ENCODE measurements around the gene IL33. TPM values are rescaled to one million over a fixed set of nuclear protein-coding genes. Genes with fewer than 3 reads are reported as not detected.

The IL33 gene
- total RNA-seq, 4 donors from 2014 or later = 22.0 to 60.2 (median 38.0) TPM

DNA sequence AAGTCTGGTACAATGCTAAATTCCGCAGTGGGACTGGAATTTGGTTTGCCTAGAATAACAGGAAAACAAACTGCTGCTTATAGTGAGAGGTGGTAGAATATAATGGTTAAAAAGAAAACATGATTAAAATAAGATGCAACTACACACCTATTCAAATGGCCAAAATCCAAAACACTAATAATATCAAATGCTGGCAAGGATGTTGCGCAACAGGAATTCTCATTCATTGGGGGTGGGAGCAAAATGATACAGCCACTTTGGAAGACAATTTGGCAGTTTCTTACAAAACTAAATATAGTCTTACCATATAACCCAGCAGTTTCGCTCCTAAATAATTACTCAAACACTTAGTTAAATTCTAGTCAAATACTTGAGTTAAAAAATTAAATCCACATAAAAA, 61.8 kb downstream of the IL33 start:
- DNase-seq (ENCODE audit: low spot score) (no peak), ATAC-seq (ENCODE audit: low FRiP score) (no peak)
- TF ChIP-seq, protein P1, sequence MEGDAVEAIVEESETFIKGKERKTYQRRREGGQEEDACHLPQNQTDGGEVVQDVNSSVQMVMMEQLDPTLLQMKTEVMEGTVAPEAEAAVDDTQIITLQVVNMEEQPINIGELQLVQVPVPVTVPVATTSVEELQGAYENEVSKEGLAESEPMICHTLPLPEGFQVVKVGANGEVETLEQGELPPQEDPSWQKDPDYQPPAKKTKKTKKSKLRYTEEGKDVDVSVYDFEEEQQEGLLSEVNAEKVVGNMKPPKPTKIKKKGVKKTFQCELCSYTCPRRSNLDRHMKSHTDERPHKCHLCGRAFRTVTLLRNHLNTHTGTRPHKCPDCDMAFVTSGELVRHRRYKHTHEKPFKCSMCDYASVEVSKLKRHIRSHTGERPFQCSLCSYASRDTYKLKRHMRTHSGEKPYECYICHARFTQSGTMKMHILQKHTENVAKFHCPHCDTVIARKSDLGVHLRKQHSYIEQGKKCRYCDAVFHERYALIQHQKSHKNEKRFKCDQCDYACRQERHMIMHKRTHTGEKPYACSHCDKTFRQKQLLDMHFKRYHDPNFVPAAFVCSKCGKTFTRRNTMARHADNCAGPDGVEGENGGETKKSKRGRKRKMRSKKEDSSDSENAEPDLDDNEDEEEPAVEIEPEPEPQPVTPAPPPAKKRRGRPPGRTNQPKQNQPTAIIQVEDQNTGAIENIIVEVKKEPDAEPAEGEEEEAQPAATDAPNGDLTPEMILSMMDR (IDR thresholded peaks at IDR 0.05) = no peak

DNA sequence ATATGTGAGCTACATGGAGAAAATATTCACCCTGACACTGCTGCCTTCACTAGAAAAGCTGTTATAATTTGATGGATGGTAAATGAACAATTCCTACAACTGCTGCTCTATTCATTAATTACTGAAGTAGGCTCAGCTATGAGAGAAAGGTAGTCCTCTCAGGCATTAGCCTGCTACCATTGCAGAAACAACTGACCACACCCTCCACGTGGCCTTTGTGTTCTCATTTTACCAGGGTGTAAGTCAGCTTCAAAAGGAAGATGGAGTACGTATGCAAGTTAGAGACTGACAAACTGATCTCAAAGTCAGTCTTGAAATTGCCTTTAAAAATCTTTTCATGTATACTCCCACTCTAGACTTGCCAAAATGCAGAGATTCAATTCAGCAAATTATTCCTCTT, 86.3 kb downstream of the IL33 start:
- DNase-seq (ENCODE audit: low spot score) (no peak), ATAC-seq (ENCODE audit: low FRiP score) (no peak)
- TF ChIP-seq, protein P1 (IDR thresholded peaks at IDR 0.05) = no peak

DNA sequence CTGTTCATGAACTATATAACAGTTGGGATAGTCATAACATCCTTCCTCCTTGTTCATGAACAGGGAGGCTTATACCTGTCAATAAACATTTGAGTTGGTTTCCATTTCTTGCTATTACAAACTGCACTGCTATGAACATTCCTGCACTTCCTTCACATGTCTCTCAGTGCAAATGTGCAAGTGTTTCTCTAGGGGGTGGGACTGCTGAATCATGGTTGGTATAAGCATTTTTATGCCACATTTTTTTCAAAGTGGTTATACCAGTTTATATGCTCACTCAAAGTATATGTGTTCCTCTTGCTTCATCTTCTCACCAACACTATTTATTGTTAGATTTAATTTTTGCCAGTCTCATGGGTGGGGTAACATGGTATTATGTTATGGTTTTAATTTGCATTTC, 86.8 kb downstream of the IL33 start:
- ATAC-seq (ENCODE audit: low FRiP score) = no peak

DNA sequence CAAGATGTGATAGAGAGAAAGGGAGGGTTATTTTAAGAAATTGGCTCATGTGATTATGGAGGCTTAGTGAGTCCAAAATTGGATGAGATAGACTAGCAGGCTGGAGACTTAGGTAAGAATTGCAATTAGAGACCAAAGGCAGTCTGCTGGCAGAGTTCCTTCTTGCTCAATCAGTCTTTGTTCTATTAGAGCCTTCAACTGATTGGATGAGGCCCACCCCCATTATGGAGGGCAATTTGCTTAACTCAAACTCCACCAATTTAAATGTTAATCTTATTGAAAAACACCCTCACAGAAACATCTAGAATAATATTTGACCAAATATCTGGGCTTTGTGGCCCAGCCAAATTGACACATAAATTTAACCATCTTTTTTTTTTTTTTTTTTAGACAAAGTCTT, 88.6 kb downstream of the IL33 start:
- TF ChIP-seq, protein P1 (IDR thresholded peaks at IDR 0.05) = no peak
- no peak for ATAC-seq (ENCODE audit: low FRiP score)
- no peak for DNase-seq (ENCODE audit: low spot score)

More for the DNA sequence above, 86.8 kb downstream of the IL33 start:
- TF ChIP-seq, protein P1 (IDR thresholded peaks at IDR 0.05) = no peak
- no peak for DNase-seq (ENCODE audit: low spot score)

DNA sequence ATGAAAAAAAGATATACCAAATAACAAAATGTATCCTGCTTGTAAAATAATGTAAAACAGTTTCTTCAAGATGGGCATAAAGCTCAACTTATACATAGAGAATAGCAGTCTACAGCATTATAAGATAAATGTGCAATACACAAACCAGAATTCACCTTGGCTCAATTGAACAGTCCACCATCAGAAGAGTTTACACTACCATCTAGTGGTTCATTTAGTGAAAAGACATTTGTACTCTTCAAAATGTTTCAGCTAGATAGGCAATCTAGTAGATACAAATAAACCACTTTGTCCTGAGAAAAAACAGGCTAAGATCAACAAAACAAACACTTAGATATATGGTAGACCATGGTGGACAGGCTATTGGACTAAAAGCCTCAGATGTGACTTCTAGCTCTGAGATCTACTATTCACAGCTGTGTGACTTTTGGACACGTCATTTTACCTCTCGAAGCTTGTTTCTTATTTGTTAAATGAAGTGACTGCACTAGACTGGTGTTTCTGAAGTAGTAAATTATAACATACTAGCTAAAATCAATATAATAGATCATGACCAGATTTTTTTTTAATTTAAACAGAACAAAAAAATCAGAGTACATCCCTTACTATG, 90.5 kb downstream of the IL33 start:
- ATAC-seq (ENCODE audit: low FRiP score) (no peak), DNase-seq (ENCODE audit: low spot score) (no peak)
- TF ChIP-seq, protein P1 (IDR thresholded peaks at IDR 0.05) = no peak

Other genes with a start within 250 kb of the IL33 start
- 10 to 100 TPM; 11.5 to 19.4 (median 15.0) TPM for gene RANBP6, start 200.2 kb upstream of the IL33 start, total RNA-seq
- gene TPD52L3, start 112.6 kb downstream of the IL33 start, total RNA-seq = not detected
- 10 to 100 TPM; 33.6 to 74.7 (median 47.4) TPM for gene UHRF2, start 197.4 kb downstream of the IL33 start, total RNA-seq